NCI-H69 (cell line): Measurements from ENCODE around the gene ACAD10.
A peak's percentile ranks its signal among the peaks of the same experiment; 100 is the strongest.
"Not testable (repeated sequence)": the region's sequence is repeated elsewhere in the genome, so short reads cannot be mapped to it uniquely, and the experiment has no call there.

Source experiments
- DNase-seq: peaks from one replicate; lab custom pipeline; 2025; lab: John Stamatoyannopoulos, UW

ACAD10 gene

DNA sequence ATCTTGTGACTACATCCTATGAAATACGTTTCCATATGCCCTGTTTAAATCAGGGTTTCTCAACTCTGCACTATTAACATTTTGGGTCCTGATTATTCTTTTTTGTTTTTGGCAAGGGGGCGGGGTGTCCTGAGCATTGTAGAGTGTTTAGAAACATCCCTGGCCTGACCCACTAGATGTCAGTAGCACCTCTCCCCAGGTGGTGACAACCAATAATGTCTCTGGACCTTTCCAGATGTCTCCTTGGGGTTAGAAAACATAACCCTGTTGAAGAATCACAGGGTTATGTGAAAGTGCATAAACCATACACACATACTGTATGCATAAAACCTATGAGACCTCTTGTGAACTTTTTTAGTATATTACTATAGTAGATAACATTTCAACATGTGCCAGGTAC is 1.4 kb downstream of the ACAD10 start:
- DNase-seq = peak; percentile 11

DNA sequence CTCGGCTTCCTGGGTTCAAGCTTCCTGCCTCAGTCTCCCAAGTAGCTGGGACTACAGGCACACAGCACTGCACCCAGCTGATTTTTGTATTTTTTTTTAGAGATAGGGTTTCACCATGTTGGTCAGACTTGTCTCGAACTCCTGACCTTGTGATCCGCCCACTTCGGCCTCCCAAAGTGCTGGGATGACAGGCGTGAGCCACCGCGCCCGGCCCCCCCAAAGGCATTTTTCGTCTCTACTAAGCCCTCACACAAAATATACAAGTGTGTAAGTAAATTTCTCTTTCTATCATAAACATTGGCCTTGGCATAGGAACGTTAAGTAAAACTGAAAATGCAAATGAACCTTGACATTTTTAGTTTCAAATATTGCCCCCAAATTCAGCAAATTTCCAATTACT is 2.1 kb downstream of the ACAD10 start:
- no peak for DNase-seq

DNA sequence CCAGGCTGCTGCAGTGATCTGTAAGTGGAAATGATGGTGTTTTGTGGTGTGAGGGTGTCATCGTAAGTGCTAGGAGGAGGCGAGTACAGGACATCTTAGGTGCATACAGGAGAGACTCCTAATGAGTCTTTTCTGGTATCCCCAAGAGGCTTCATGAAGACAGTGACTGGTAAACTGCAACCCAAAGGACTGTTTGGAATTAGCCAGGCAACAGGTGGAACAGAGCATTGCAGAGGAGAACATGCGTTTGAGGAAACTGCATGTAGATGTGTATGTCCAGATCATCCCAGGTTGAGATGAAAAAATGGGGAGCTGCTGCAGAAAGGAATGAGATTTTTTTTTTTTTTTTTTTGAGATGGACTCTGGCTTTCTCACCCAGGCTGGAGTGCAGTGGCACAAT is 5.4 kb downstream of the ACAD10 start:
- DNase-seq = no peak

DNA sequence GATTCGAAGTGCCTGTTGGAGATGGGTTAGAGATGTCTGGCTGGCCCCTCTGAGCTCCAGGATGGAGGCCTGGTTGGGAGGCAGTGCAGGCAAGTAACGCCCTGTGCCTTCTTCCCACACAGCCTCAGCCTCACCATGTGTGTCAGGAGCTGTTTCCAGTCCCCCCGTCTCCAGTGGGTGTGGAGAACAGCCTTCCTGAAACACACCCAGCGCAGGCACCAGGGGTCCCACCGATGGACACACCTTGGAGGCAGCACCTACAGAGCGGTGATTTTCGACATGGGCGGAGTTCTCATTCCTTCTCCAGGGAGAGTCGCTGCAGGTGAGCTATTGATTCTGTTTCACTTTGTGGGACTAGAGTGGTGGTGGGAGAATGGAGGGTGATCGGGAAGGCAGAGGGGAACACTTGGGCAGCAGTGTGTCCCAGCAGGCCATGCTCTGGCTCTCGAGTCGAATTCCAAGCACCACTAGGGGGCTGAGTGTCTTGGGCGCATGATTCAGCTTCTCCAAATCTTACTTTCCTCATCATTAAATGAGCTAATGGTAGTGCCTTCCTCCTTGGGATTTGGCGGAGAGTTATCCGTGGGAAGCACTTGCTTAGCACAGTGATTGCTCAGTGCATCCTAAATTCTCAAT is 6.8 kb downstream of the ACAD10 start:
- DNase-seq = no peak

DNA sequence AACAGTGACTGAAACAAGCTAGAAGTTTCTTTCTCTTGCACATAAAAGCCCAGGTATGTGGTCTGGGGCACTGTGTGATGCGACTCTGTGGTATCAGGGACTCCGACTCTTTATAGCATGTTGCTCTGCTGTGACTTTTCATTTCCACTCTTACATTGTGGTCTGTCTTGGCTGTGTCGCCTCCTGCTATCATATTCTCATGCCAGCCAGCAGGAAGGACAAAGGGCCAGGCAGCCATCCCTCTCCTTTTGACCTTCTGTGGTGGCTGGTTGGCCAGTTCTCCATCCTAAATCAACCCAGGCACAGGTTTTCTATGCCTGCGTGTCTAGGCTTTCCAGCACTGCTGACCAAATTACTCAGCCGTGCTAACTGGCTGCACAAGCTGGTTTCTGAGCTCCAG is 8.0 kb downstream of the ACAD10 start:
- DNase-seq = no peak

DNA sequence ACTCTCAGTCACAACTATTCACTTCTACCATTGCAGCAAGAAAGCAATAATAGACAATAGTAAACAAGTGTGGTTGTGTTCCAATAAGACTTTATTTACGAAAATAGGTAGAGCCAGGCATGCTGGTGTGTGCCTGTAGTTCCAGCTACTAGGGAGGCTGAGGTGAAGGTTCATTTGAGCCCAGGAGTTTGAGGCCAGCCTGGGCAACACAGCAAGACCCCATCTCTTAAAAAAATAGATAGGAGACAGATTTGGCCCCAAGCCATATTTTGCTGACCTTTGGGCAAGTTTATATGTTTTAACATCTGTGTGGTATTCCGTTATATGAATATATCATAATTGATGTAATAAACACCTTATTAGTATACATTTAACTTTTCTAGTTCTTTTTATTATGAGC is 14.1 kb downstream of the ACAD10 start:
- DNase-seq = no peak

DNA sequence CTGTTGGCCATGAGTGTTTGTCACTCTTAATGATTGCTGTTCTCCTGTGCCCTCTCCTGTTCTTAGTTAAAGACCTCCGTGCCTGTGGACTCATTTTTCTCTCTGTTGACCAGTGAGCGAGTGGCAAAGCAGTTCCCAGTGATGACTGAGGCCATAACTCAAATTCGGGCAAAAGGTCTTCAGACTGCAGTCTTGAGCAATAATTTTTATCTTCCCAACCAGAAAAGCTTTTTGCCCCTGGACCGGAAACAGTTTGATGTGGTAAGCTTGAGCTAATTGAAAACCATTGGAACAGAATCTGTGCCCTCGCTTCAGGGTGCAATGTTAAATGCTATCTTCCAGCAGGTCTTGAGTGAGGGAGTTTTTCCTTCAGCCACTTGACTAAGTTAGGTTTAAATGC is 19.8 kb downstream of the ACAD10 start:
- DNase-seq = no peak

DNA sequence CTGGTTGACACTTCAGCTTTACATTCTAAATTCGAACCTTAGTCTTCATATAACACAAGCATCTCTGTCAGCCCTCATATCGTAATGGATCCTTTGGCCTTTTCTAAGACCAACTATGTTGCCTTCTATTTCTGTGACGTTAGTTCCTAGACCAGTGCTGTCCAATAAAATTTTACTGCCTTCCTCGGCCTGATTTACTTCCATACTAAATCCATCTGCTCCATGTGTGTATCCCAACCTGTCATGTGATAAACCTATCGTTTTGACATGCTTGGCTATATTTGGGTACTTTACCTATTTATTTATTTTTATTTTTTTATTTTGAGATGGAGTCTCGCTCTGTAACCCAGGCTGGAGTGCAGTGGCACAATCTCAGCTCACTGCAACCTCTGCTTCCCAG is 20.3 kb downstream of the ACAD10 start:
- no peak for DNase-seq

DNA sequence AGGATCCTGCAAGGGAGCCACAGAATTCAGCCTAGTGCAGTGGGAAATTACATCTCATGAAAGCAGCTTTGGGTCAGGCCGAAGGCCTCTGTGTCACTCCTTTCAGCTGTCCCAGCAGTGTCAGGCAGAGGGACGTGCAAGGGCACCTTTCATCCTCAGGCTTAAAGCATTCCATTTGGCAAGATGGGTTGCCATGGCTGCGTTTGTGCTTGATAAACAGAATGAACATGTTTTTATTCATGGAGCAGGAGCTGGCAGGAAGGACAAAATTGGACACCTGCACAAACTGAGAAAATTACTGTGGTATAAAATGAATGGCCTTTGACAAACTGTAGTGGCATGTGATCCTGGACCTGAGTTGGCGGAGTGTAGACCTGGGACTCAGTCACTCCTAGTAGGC is 29.4 kb downstream of the ACAD10 start:
- peak; percentile 59 for DNase-seq

DNA sequence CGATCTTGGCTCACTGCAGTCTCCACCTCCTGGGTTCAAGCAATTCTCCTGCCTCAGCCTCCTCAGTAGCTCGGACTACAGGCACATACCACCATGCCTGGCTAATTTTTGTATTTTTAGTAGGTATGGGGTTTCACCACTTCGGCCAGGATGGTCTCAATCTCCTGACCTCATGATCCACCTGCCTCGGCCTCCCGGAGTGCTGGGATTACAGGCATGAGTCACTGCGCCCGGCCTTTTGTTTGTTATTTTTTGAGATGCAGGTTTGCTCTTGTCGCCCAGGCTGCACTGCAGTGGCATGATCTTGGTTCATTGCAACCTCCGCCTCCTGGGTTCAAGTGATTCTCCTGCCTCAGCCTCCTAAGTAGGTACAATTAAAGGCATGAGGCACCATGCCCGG is 33.5 kb downstream of the ACAD10 start:
- DNase-seq = not testable (repeated sequence)

DNA sequence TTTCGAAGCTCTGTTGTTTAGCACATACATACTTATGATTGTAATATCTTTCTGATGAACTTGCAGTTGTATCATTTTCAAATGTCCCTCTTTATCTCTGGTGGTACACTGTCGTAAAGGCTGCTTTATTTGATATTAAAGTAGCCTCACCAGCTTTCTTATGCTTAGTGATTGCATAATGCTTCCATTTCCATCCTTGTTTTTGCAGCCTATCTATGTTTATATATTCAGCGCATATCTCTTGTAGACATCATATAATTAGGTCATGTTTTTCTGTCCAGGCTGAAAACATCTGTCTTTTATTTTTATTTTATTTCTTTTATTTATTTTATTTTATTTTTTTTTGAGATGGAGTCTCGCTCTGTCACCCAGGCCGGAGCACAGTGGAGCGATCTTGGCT is 34.6 kb downstream of the ACAD10 start:
- DNase-seq = no peak

DNA sequence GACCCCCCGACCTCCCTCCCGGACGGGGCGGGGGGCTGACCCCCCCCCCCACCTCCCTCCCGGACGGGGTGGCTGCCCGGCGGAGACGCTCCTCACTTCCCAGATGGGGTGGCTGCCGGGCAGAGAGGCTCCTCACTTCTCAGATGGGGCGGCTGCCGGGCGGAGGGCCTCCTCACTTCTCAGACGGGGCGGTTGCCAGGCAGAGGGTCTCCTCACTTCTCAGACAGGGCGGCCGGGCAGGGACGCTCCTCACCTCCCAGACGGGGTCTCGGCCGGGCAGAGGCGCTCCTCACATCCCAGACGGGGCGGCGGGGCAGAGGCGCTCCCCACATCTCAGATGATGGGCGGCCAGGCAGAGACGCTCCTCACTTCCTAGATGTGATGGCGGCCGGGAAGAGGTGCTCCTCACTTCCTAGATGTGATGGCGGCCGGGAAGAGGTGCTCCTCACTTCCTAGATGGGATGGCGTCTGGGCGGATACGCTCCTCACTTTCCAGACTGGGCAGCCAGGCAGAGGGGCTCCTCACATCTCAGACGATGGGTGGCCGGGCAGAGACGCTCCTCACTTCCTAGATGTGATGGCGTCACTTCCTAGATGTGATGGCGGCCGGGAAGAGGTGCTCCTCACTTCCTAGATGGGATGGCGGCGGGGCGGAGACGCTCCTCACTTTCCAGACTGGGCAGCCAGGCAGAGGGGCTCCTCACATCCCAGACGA is 38.0 kb downstream of the ACAD10 start:
- not testable (repeated sequence) for DNase-seq

DNA sequence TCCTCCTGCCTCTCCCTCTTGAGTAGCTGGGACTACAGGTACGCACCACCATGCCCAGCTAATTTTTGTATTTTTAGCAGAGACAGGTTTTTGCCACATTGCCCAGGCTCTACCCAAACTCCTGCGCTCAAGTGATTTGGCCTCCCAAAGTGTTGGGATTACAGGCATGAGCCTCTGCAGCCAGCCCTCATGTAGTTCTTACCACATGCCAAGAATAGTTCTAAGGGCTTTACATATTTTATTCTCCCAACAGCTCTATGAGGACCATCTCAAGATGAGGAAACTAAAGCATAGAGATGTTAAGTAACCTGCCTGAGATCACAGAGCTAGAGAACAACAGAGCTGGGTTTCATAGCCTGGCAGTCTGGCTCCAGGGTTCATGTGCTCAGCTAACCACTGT is 42.9 kb downstream of the ACAD10 start:
- DNase-seq = no peak

DNA sequence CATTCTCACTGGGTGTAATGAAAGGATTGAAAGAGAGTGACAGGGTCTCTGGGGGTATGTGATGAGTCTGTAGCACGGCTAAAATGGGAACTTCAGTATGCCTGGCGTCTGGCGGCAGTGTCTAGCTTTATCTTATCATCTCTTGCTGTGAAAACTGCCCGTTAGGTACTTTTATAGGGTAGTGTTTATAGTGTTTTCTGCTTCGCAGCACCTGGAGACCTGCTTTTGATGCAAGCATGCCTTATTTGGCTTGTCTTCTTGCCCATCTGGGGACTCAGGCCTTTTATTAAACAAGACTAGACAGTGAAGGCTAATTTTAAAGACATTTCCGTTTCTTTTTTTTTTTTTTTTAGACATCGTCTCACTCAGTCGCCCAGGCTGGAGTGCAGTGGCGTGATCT is 44.6 kb downstream of the ACAD10 start:
- no peak for DNase-seq

DNA sequence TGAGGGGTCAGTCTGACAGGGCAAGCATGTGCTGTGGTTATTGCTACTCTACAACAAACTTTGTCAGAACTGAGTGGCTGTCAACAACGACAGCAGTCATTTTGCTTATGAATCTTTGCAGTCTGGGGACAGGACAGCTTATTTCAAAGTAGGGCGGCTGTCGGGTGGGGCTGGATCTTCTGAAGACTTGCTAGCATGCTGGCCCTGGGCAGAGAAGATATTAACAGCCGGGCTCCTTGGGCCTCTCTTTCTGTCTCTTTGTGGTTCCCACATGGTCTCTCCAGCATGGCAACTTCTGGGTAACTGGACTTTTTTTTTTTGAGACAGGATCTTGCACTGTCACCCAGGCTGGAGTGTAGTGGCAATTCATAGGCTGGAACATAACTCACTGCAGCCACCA is 46.9 kb downstream of the ACAD10 start:
- no peak for DNase-seq

DNA sequence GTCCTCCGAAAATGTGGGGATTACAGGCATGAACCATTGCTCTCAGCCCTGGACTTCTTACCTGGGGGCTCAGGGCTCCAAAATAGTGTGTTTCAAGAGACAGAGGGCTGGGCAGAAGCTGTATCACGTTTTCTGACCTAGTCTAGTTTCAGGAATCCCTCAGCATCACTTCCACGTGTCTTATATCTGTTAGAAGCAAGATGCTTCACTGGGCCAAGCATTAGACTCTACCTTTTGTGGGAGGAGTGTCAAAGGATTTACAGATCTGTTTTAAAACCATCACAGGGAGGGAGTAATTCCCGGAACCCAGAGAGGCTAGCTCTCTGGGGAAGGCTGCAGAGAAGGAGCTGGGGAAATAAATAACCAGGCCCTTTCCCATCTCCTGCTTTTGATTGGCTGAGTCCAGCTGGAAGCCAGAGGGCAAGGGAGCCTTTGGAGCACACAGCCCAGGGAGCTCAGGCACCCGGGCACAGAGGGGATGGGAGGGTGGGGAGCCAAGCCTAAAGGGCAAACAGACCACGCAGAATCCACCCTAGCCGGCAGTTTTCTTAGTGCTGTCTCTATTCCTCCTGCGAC is 47.6 kb downstream of the ACAD10 start:
- DNase-seq = no peak

DNA sequence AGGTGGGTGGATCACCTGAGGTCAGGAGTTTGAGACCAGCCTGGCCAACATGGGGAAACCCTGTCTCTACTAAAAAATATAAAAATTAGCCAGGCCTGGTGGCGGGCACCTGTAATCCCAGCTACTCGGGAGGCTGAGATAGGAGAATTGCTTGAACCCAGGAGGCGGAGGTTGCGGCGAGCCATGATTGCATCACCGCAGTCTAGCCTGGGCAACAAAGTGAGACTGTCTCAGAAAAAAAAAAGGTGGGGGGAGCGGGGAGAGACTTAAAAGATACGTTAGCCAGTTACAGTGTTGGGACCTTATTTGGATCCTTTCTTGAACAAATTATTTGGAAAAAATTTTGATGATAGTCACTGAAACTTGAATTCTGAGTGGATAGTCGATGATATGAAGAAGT is 53.7 kb downstream of the ACAD10 start:
- DNase-seq = not testable (repeated sequence)

DNA sequence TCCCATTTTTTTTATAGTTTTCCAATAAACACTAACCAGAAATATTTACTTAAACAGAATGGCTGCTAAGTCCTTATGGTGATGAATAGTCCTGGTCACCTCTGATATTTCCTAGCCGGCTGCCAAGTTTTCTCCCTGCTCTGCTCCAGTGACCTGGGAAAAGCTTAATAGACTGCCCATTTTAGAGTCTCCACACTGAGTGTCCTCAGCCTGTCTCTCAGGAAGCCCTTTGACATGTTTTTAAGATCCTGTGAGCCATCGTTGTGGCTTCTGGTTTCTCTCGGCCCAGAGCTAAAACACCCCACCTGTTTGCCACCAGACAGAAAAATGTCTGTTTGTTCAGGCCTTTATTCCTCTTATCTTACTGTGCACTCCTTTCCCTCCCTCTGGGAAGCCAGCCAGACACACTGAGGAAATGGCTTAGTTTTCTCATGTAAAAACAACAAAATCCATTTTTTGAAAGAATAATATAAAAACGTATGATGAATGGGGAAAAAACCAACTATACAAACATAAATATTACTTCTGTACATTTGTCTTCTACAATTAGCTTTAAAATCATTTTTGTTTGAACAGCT is 55.5 kb downstream of the ACAD10 start:
- peak; percentile 64 for DNase-seq

DNA sequence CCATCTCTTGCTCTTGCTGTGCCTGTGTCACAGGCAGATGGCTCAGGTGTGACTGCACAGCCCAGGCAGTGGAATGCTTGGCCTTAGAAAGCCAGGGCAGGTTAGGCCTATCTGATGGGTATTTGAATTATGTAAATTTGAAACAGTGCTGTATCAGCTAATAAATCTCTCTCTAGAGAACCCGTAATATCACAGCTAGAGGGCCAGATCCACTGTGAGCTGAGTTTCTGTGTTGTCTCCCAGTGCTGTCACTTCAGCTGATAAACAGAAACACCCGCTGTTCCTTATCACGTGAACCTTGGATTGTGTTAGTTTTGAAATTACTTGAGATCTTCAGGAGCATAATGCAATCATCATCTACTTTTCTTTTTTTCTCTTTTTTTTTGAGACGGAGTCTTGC is 59.4 kb downstream of the ACAD10 start:
- DNase-seq = no peak

DNA sequence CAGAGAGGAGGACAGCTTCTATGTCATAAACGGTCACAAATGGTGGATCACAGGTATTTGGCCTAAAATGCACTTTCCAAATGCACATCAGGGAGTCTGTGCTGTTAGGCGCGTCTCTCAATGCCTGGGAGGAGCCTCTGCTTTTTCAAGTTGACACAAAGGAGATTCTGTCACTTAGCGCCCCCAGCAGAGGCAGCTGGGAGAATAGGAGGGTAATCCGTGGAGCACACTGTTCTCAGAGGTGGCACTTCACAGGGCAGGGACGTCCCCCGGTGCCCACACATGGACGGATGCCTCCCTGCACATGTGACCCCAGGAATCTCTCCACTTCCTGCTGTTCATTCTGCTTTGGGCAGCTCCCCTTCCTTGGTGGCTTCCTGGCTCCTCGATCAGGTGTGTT is 61.5 kb downstream of the ACAD10 start:
- no peak for DNase-seq

DNA sequence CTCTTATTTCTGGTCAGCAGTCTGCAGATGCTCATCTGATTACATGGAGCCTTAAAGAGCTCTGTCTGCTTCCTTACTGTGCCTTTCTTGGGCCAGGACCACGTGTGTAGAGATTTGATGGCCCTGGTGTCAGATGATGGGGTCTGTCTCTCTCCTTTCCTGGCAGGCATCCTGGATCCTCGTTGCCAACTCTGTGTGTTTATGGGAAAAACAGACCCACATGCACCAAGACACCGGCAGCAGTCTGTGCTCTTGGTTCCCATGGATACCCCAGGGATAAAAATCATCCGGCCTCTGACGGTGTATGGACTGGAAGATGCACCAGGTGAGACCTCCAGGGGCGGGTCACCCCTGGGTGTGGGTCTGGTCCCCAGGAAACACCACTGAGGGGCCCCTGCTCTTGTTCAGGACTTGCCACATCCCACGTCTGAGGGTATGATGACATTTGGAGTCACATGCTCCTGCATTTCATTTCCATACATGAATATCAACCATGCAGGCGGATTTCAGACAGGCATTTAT is 62.4 kb downstream of the ACAD10 start:
- DNase-seq = no peak

DNA sequence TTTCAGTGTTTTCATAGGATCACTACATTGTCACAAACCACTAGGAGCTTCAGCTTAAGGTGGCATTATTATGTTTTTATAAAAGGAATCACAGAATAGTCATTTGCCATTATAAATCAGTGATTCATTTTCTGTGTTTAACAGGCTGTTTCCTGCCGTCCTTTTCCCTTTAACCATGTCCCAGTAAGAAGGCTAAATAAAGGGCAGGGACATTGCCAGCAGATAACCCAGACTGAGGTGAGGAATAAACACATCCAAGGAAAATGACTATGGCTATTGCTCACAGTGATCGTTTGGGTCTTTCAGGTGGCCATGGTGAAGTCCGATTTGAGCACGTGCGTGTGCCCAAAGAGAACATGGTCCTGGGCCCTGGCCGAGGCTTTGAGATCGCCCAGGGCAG is 63.0 kb downstream of the ACAD10 start:
- DNase-seq = no peak

DNA sequence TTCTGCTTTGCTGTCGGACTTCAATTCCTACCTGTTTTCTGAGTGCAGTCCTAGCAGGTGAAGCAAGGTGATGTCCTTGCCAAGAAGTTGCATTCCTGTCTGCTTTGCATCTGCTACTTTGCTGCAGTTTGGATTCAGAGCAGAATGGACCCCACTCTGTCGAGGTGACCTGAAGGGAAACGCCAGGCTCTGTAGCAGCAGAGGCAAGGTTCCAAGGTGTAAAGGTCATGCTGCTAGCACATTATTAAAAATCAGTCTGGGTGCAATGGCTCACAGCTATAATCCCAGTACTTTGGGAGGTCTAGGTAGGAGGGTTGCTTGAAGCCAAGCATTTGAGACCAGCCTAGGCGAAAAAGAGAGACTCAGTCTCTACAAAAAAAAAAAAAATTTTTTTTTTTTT is 63.5 kb downstream of the ACAD10 start:
- no peak for DNase-seq
